BJ (cell line): ENCODE measurements around the gene LAMA2. TPM values are rescaled to one million over a fixed set of nuclear protein-coding genes. Genes with fewer than 3 reads are reported as not detected.

Experiments used
- CTCF ChIA-PET: fragments of 350-600 bp; formaldehyde crosslinking; extraction: SDS; loops from one replicate; lab custom pipeline; 2021; ENCODE audit warnings: antibody characterized with exemption, inconsistent platforms; lab: Yijun Ruan, JAX
- POLR2A ChIA-PET: fragments of 300-600 bp; sonication (Branson Sonifier 250); formaldehyde crosslinking; extraction: SDS; loops from one replicate; lab custom pipeline; 2021; ENCODE audit warnings: antibody characterized with exemption; lab: Charles Lee
- DNase-seq: peaks from one replicate; pipeline ENCODE4 v3.0.0-alpha.2; 2011; ENCODE audit warnings: low read depth
- H3K27me3 ChIP-seq: 2 replicates; pipeline ENCODE4 v1.6.0; 2011; ENCODE audit warnings: low read length; ENCODE audit not compliant: control insufficient read depth, insufficient read depth
- H3K36me3 ChIP-seq: 2 replicates; pipeline ENCODE4 v1.5.1; 2011; ENCODE audit warnings: low read length; ENCODE audit not compliant: control insufficient read depth, insufficient read depth
- H3K4me3 ChIP-seq: 2 replicates; pipeline ENCODE4 v1.5.1; 2011; ENCODE audit warnings: low read depth, mild to moderate bottlenecking, control low read depth, low read length
- polyA plus RNA-seq: library from polyadenylated mRNA; depleted of rRNA; stranded (reverse); fragments of >200 nt; gene quantifications from 2 replicates; pipeline ENCODE4 v1.2.3, GENCODE V29; 2011
- TF ChIP-seq, protein P1 (sequence below): IDR thresholded peaks from 2 replicates; pipeline ENCODE4 v1.5.1; 2011; ENCODE audit warnings: low read depth, mild to moderate bottlenecking, control low read depth, inconsistent platforms, low read length, moderate library complexity; ENCODE audit not compliant: insufficient read depth

Gene LAMA2
- polyA plus RNA-seq, 1 experiment, result 50.0 TPM

DNA sequence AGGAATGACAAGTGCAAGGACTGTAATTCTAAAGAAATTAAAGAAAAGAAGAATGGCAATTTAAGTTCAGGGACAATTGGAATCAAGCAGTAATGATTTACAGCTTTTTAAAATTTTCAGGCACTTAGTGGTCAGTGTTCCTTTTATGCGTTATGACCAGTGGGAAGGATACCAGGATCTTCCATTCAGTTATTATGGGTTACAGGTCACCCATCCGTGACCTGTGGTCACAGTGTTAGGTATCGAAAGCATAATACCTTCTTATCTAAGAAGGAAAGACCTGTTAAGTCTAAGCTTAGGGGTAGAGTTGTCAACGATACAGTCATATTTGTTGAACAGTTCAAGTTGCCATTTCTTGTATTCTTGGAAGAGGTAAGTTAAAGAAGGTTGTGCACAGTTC lies 253.8 kb downstream of the LAMA2 start:
- DNase-seq, result no peak
- ChIA-PET CTCF (interaction anchor here (1.2 kb wide), 1 partner anchor 12 kb away, joined by 3 read pairs; no protein-coding TSS in a partner anchor), POLR2A (no interaction called here)
- no peaks in the 10 kb centered on the region for H3K27me3 ChIP-seq
- H3K36me3 ChIP-seq, result no peaks in the 10 kb centered on the region
- TF ChIP-seq, protein P1, sequence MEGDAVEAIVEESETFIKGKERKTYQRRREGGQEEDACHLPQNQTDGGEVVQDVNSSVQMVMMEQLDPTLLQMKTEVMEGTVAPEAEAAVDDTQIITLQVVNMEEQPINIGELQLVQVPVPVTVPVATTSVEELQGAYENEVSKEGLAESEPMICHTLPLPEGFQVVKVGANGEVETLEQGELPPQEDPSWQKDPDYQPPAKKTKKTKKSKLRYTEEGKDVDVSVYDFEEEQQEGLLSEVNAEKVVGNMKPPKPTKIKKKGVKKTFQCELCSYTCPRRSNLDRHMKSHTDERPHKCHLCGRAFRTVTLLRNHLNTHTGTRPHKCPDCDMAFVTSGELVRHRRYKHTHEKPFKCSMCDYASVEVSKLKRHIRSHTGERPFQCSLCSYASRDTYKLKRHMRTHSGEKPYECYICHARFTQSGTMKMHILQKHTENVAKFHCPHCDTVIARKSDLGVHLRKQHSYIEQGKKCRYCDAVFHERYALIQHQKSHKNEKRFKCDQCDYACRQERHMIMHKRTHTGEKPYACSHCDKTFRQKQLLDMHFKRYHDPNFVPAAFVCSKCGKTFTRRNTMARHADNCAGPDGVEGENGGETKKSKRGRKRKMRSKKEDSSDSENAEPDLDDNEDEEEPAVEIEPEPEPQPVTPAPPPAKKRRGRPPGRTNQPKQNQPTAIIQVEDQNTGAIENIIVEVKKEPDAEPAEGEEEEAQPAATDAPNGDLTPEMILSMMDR, result no peak
- H3K4me3 ChIP-seq, result no peak overlapping the region

DNA sequence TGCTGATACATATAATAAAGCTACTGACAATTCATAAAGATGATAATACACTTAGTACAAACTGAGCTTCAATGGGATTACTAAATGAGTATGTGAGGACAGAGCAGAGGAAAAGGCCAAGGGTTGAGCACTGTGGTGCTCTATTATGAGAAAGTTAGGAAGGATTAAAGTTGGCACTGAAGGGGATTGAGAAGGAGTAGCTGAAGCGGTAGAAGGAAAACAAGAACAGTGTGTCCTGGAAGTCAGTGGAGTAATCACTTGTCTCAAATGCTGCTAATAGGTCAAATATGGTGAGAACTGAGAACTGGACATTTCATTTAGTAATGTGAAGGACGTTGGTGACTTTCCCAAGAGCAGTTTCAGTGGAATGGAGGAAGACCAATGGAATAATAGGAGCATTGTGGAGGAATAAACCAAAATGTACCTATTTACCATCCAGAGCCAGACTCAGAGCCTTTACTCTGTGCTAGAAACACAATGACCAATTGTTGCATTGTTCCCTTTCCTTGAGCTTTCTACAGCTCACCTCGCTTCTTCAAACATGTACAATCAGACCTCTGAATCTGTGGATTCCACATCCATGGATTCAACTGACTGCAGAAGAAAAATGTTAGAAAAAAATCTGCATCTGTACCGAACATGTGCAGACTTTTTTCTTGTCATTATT lies 255.9 kb downstream of the LAMA2 start:
- ChIA-PET POLR2A (no interaction called here), CTCF (no interaction called here)
- H3K4me3 ChIP-seq, result no peak overlapping the region
- no peak for DNase-seq
- TF ChIP-seq, protein P1, result no peak
- H3K36me3 ChIP-seq, result no peaks in the 10 kb centered on the region
- H3K27me3 ChIP-seq, result no peaks in the 10 kb centered on the region

DNA sequence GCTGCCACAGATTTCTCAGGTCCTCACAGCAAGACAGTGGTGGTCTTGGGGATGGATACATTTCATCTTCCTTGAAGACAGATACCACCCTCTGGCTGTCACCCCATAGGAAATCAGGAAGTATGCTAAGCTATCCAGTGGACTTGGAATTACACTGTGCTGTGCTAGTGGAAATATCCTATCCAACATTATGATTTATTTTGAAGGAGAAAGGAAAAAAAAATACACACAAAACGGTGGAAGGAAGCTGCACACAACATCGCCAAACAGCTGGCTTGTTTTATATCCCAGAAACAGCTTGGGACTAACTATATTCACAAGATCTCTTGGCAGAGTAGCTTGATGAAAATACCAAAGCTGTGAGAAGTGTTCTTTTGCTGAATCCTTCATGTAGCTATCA lies 257.6 kb downstream of the LAMA2 start:
- no peak for DNase-seq
- ChIA-PET POLR2A (no interaction called here), CTCF (interaction anchor here (0.6 kb wide), 1 partner anchor 166 kb away, joined by 4 read pairs; no protein-coding TSS in a partner anchor)
- H3K4me3 ChIP-seq, result no peak overlapping the region
- H3K27me3 ChIP-seq, result no peaks in the 10 kb centered on the region
- TF ChIP-seq, protein P1, result no peak
- H3K36me3 ChIP-seq, result no peaks in the 10 kb centered on the region

DNA sequence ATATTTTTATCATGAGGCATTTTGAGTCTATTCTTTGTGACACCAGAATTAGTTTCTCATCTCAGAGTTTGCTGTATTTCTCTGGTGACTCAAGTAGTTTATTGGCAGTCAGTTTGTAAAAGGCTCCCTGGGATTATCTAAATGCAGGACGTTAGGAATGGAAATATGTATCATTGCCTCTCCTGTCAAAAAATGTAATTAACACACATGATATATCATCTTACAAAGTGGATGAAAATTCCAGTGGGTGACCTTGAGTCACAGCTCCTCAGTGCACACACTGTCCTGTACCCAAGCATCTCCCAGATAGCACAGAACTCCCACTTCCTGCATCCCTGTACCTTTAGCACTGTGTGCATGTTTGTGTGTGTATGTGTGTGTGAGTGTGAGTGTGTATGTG lies 258.6 kb downstream of the LAMA2 start:
- TF ChIP-seq, protein P1, result no peak
- no peak overlapping the region for H3K4me3 ChIP-seq
- ChIA-PET POLR2A (no interaction called here), CTCF (no interaction called here)
- no peaks in the 10 kb centered on the region for H3K27me3 ChIP-seq
- H3K36me3 ChIP-seq, result no peaks in the 10 kb centered on the region
- DNase-seq, result no peak

DNA sequence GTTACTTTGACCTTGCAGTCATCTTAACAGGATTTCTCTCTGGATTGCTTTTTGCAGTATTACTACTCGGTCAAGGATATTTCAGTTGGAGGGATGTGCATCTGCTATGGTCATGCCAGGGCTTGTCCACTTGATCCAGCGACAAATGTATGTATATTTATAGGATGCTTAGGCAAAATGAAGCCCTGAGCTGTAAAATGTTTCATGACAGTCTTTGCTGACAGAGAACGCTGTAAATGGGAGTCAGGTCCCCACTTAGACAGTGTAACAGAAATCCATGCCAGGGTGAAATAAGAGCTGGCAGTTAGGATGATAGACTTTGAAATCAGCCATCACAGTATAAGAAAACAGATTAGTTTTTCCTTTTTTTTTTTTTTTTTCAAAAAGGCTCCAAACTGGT lies 264.0 kb downstream of the LAMA2 start:
- Histone ChIP-seq H3K4me3 (no peak overlapping the region), H3K36me3 (no peaks in the 10 kb centered on the region), H3K27me3 (no peaks in the 10 kb centered on the region)
- CTCF ChIA-PET, result no interaction called here
- TF ChIP-seq, protein P1, result no peak
- DNase-seq, result no peak
- POLR2A ChIA-PET, result no interaction called here
